Measurements from ENCODE around the gene NRCAM.
"Not testable (repeated sequence)": the region's sequence is repeated elsewhere in the genome, so short reads cannot be mapped to it uniquely, and the experiment has no call there.

Gene NRCAM

GRCh38 chr7:108455998-108456677 lies at the start of gene NRCAM:
NRCAM (minus strand) TSS chr7:108456436; CDS start chr7:108240064, 216,372 bp downstream.
- no peak within 1 kb of the TSS for H3K27ac Mint-ChIP-seq
- H3K4me3 Mint-ChIP-seq, result peak within 1 kb of the TSS; percentile 78
- ATAC-seq, result peak; percentile 65
- H3K27me3 Mint-ChIP-seq, result peaks cover 40% of the 10 kb centered on the region
- peaks cover 10% of the 10 kb centered on the region for H3K4me1 Mint-ChIP-seq
- H3K36me3 Mint-ChIP-seq, result no peaks in the 10 kb centered on the region
- H3K9me3 Mint-ChIP-seq, result no peaks in the 10 kb centered on the region

- not testable (repeated sequence) for H3K4me3 Mint-ChIP-seq, H3K9me3 Mint-ChIP-seq, H3K27me3 Mint-ChIP-seq, ATAC-seq
- Mint-ChIP-seq H3K27ac (peak overlapping the region; percentile 100), H3K36me3 (peaks cover 31% of the 10 kb centered on the region), H3K4me1 (peaks cover 29% of the 10 kb centered on the region)
These were observed 48.3 kb upstream of the NRCAM start for GRCh38 chr7:108504576-108504975.

DNA sequence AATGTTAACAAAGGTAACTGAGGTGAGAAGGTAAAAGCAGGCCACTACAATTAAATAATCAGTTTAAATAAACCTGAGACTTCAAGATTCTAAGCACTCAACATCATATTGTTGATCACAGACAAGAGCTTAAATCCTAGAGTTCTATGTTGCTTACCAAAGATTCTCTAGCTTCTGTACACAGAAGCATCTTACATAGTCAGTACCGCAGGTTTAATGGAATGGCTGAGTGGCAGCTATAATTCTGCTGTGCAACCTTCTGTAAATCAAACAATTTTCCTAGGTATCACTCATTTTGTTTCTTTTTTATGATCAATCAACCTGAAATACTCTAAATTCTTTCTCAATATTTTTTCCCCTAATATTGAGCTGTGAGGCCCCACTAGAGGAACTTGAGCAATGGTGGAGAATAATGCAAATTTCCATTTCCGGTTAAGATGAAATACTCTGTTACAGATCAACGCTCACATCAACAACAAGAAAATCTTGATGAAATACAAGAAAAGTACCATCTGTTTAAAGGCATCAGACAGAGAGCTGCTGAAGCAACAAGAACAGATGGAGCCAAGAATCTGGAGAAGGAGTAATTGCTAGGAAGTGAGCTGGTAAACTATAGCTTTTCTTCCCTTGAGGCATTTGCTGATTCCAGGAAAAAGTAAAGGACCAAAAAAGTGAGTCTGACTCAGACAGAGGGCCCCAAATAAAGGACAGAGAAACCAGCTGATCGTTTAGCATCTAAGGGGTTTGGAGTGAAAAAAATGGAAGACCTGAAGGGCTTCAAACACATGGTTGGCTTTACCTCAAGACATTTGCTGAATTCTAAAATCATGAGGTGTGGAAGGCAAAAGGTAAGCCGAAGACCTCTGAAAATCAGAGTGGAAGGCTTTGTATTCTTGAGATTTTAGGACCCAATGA lies 47.1 kb upstream of the NRCAM start:
- Mint-ChIP-seq H3K9me3 (peaks cover 3% of the 10 kb centered on the region), H3K27me3 (no peaks in the 10 kb centered on the region), H3K4me1 (peaks cover 33% of the 10 kb centered on the region), H3K36me3 (peaks cover 40% of the 10 kb centered on the region), H3K4me3 (peak overlapping the region; percentile 81), H3K27ac (peak overlapping the region; percentile 100)
- peak; percentile 98 for ATAC-seq

DNA sequence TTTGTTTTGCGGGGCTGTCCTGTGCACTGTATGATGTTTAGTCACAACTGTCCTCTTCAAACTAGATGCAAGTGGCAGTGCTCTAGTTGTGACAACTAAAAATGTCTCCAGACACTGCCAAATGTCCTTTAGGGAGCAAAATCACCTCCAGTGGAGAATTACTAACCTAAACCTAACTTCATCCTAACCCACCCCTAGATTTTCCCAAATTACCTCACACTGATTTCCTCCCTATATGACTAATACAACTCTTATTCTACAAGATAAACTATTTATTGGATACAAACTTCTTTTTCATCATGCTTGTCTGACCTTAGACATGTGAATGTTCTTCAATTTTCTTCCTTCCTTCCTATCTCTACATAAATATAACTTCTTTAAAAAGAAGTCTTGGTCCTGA lies 43.3 kb upstream of the NRCAM start:
- Mint-ChIP-seq H3K36me3 (peaks cover 57% of the 10 kb centered on the region), H3K9me3 (peaks cover 3% of the 10 kb centered on the region), H3K4me1 (peaks cover 33% of the 10 kb centered on the region), H3K4me3 (no peak overlapping the region), H3K27ac (peak overlapping the region; percentile 72), H3K27me3 (no peaks in the 10 kb centered on the region)
- no peak for ATAC-seq

GRCh38 chr7:108498481-108498880 lies 42.2 kb upstream of the NRCAM start:
- ATAC-seq, result no peak
- Mint-ChIP-seq H3K4me3 (no peak overlapping the region), H3K27ac (no peak overlapping the region), H3K36me3 (peaks cover 56% of the 10 kb centered on the region), H3K9me3 (peaks cover 3% of the 10 kb centered on the region), H3K27me3 (no peaks in the 10 kb centered on the region), H3K4me1 (peaks cover 26% of the 10 kb centered on the region)

DNA sequence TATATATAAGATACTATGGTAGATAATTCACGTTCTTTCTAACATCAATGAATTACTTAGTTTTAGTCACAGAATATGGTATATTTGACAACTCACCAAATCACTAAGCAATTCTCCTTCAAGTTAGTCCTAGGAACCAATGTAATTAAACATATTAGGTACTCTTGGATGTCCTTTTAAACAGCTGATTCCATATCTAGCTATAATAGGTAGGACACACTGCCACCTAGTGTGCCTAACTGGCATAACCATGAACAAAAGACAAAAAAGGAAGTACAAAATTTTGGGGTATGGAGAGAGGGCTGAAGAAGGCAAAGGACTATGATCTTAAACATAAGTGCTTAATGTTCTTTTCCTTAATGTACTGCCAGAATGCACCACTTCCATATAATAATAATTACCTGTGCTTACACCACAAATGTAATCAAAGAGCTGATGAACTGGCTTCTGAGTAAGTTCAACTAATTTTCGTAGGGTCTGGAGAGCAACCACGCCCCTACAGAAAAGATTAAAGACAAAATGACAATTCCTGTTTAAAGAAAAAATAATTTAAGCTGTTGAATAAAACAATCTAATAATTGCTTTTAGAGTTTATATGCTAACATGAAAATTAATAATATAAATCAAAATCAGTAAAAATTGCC lies 41.0 kb upstream of the NRCAM start:
- Mint-ChIP-seq H3K4me1 (peaks cover 21% of the 10 kb centered on the region), H3K4me3 (no peak overlapping the region), H3K36me3 (peaks cover 60% of the 10 kb centered on the region), H3K27me3 (no peaks in the 10 kb centered on the region), H3K9me3 (peaks cover 3% of the 10 kb centered on the region), H3K27ac (no peak overlapping the region)
- peak; percentile 63 for ATAC-seq

- peaks cover 33% of the 10 kb centered on the region for H3K36me3 Mint-ChIP-seq
- peaks cover 5% of the 10 kb centered on the region for H3K4me1 Mint-ChIP-seq
- no peaks in the 10 kb centered on the region for H3K9me3 Mint-ChIP-seq
- no peak overlapping the region for H3K27ac Mint-ChIP-seq
- ATAC-seq, result no peak
- no peak overlapping the region for H3K4me3 Mint-ChIP-seq
- H3K27me3 Mint-ChIP-seq, result no peaks in the 10 kb centered on the region
These were observed 36.5 kb upstream of the NRCAM start for GRCh38 chr7:108492742-108493141.

GRCh38 chr7:108488768-108489538 lies 32.7 kb upstream of the NRCAM start:
- ATAC-seq, result no peak
- Mint-ChIP-seq H3K27me3 (no peaks in the 10 kb centered on the region), H3K9me3 (no peaks in the 10 kb centered on the region), H3K36me3 (peaks cover 20% of the 10 kb centered on the region), H3K4me1 (peaks cover 5% of the 10 kb centered on the region), H3K27ac (no peak overlapping the region), H3K4me3 (no peak overlapping the region)

DNA sequence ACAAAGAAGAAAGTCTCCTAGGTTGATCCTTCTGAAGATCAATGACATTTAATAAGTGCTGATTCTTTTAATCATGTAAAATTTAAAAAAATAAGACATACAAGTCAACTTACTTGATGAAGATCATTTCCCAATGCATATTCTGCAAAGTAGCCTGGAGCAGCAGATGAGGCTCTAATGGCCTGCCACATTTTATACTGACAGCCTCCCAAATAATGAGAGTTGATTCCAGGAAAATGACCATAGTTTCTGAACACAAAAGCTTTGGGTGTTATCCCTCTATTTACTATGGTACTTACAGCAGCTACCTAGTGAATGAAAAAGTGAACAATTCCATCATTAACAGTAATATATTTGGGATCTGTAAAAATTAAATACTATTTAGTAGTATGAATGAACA lies 31.4 kb upstream of the NRCAM start:
- peaks cover 5% of the 10 kb centered on the region for H3K4me1 Mint-ChIP-seq
- H3K36me3 Mint-ChIP-seq, result peaks cover 17% of the 10 kb centered on the region
- no peak overlapping the region for H3K4me3 Mint-ChIP-seq

DNA sequence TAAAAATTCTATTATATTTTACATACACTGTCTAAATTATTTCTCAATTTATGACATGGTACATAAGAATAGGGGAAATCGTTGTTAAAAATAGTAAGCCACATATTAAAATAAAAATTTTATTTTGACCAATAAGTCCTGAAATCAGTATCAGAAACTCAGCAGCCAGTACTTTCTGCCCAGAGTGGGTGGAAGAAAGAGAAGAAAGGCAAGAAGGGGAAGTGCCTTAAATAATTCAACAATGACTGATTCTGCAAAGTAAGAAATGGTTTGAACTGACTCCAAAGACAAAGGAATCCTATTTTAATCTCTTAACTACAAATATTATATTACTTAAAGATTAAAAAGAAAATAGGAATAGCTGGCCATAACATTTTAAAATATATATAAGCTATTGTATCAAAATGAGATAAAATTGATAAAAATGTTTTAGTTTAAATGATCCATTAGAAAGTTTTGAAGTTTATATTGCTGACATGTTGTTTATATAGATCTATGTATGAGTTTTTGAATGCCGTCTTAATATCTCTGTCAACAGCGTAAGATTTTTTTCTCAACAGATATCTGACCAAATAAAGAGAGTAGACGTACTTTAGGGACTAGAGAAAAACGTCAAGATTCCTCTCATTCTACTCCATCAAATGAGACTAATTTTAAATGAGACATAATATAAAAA lies 30.2 kb upstream of the NRCAM start:
- Mint-ChIP-seq H3K27me3 (no peaks in the 10 kb centered on the region), H3K4me1 (peaks cover 5% of the 10 kb centered on the region), H3K4me3 (no peak overlapping the region), H3K9me3 (no peaks in the 10 kb centered on the region), H3K36me3 (peaks cover 25% of the 10 kb centered on the region), H3K27ac (no peak overlapping the region)
- no peak for ATAC-seq

More for the DNA sequence above, 31.4 kb upstream of the NRCAM start:
- H3K27me3 Mint-ChIP-seq, result no peaks in the 10 kb centered on the region
- no peak for ATAC-seq
- no peak overlapping the region for H3K27ac Mint-ChIP-seq
- no peaks in the 10 kb centered on the region for H3K9me3 Mint-ChIP-seq

DNA sequence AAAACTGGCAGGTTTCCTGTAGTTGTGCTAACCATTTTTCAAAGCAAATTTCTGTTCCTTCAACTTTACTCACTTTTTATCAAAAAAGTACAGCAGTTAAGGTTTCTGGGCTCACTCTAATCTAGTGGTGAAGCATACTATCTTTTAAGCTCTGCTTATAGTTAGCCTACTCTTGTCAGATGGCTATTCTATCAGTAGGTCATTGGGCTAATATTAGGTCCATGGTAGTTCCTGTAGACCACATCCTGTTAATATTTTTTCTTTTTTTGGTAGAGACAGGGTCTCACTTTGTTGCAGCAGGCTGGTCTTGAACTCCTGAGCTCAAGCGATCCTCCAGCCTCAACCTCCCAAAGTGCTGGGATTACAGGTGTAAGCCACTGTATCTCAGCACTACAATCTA lies 27.9 kb upstream of the NRCAM start:
- Mint-ChIP-seq H3K4me1 (peaks cover under 1% of the 10 kb centered on the region), H3K9me3 (no peaks in the 10 kb centered on the region), H3K27ac (no peak overlapping the region), H3K36me3 (peaks cover 34% of the 10 kb centered on the region), H3K4me3 (no peak overlapping the region), H3K27me3 (no peaks in the 10 kb centered on the region)
- no peak for ATAC-seq

DNA sequence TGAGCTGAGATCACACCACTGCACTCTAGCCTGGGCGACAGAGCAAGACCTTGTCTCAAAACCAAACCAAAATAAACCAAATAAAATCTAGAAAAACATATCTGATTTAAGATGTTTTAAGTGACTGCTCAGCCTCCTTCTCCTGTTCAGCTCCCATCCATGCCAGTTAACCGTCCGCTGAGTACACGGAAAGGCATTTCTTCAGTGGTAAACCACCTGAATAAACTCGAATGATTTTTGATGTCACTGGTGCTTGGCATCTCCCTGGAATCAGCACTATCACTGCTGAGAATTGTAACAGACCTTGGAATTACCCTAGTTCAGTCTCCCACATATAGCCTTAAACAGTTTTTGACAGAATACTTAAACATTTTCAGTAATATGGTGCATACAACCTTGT lies 24.1 kb upstream of the NRCAM start:
- Mint-ChIP-seq H3K4me3 (no peak overlapping the region), H3K27me3 (no peaks in the 10 kb centered on the region), H3K36me3 (peaks cover 66% of the 10 kb centered on the region), H3K27ac (no peak overlapping the region), H3K9me3 (no peaks in the 10 kb centered on the region), H3K4me1 (peaks cover 5% of the 10 kb centered on the region)
- no peak for ATAC-seq

DNA sequence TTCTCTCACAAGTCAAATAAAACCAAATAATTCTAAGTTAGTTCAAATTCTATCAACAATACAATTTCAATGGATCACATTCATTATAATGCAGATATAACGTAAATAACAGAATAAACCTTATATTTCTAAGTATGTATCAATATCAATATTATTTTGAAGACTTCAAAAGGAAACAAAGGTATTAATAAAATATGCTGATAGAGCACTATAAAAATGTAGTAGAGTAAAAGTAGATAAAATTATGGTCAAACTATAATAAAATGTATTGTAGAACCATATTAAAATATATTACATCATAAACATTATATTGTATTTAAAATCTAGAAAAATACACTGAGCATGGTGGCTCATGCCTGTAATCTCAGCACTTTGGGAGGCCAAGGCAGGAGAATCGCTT lies 23.5 kb upstream of the NRCAM start:
- ATAC-seq, result no peak
- Mint-ChIP-seq H3K27me3 (no peaks in the 10 kb centered on the region), H3K4me1 (peaks cover 5% of the 10 kb centered on the region), H3K9me3 (no peaks in the 10 kb centered on the region), H3K27ac (no peak overlapping the region), H3K4me3 (no peak overlapping the region), H3K36me3 (peaks cover 70% of the 10 kb centered on the region)

- H3K4me3 Mint-ChIP-seq, result no peak overlapping the region
- H3K4me1 Mint-ChIP-seq, result peaks cover 5% of the 10 kb centered on the region
- H3K9me3 Mint-ChIP-seq, result no peaks in the 10 kb centered on the region
- peak; percentile 55 for ATAC-seq
- H3K36me3 Mint-ChIP-seq, result peaks cover 67% of the 10 kb centered on the region
- peak overlapping the region; percentile 27 for H3K27ac Mint-ChIP-seq
- no peaks in the 10 kb centered on the region for H3K27me3 Mint-ChIP-seq
These were observed 22.9 kb upstream of the NRCAM start for GRCh38 chr7:108479118-108479517.
